Mesothelial cell of epicardium (in vitro differentiated cells): ENCODE data around the gene EYS. TPM values are rescaled to one million over a fixed set of nuclear protein-coding genes. Genes with fewer than 3 reads are reported as not detected.
"Not testable (repeated sequence)": the region's sequence is repeated elsewhere in the genome, so short reads cannot be mapped to it uniquely, and the experiment has no call there.

Experiments used
- DNase-seq, 2 experiments: peaks; one replicate each; pipeline ENCODE4 v3.0.0; 2021; ENCODE audit warnings: low spot score in 2 of 2; ENCODE audit not compliant: unreplicated experiment in 2 of 2
- H3K27ac Mint-ChIP-seq: 2 replicates; pipeline ENCODE4 v1.8.0; 2021; ENCODE audit warnings: mixed read lengths
- H3K27me3 Mint-ChIP-seq: 2 replicates; pipeline ENCODE4 v1.8.0; 2021; ENCODE audit warnings: low read depth, mixed read lengths
- H3K36me3 Mint-ChIP-seq: 2 replicates; pipeline ENCODE4 v1.8.0; 2021; ENCODE audit warnings: mixed read lengths
- H3K4me1 Mint-ChIP-seq: 2 replicates; pipeline ENCODE4 v1.8.0; 2021; ENCODE audit warnings: mixed read lengths
- H3K4me3 Mint-ChIP-seq: 2 replicates; pipeline ENCODE4 v1.8.0; 2021; ENCODE audit warnings: mild to moderate bottlenecking, moderate library complexity, mixed read lengths
- H3K9me3 Mint-ChIP-seq: 2 replicates; pipeline ENCODE4 v1.8.0; 2021; ENCODE audit warnings: mixed read lengths
- total RNA-seq: library from RNA; stranded (reverse); gene quantifications from 3 replicates; pipeline ENCODE4 v1.2.1, GENCODE V29; 2021
- TF ChIP-seq, protein P1 (sequence below): fragments of 200-600 bp; sonication (generic); IDR thresholded peaks from one replicate; pipeline ENCODE4 v1.5.0; 2021; ENCODE audit warnings: antibody characterized with exemption; ENCODE audit not compliant: unreplicated experiment

Gene EYS
- total RNA-seq, 1 donor from 2014 or later: 0.69 TPM

DNA sequence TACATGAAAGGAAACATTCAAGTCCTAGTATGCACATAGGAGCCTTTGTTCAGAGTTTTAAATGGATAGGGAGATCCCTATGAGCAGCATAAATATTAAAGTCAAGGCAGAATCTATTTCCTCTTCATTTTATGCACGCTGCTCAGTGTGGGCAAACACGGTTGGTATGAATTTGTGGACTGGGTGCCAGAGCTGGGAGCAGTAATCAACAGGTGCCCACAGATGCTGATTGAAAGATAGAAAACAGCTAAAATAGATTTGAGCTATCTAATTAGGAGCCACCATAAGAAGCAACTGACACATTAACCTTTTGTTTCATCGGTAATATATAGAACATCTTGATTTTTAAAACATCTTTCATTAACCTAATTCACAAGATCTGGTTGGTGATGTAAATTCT lies 175.5 kb downstream of the EYS start:
- H3K36me3 Mint-ChIP-seq: no peaks in the 10 kb centered on the region
- H3K4me3 Mint-ChIP-seq: no peak overlapping the region
- H3K27ac Mint-ChIP-seq: no peak overlapping the region
- DNase-seq: no peak
- H3K27me3 Mint-ChIP-seq: no peaks in the 10 kb centered on the region
- TF ChIP-seq, protein P1, sequence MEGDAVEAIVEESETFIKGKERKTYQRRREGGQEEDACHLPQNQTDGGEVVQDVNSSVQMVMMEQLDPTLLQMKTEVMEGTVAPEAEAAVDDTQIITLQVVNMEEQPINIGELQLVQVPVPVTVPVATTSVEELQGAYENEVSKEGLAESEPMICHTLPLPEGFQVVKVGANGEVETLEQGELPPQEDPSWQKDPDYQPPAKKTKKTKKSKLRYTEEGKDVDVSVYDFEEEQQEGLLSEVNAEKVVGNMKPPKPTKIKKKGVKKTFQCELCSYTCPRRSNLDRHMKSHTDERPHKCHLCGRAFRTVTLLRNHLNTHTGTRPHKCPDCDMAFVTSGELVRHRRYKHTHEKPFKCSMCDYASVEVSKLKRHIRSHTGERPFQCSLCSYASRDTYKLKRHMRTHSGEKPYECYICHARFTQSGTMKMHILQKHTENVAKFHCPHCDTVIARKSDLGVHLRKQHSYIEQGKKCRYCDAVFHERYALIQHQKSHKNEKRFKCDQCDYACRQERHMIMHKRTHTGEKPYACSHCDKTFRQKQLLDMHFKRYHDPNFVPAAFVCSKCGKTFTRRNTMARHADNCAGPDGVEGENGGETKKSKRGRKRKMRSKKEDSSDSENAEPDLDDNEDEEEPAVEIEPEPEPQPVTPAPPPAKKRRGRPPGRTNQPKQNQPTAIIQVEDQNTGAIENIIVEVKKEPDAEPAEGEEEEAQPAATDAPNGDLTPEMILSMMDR: no peak
- H3K4me1 Mint-ChIP-seq: no peaks in the 10 kb centered on the region
- peaks cover 2% of the 10 kb centered on the region for H3K9me3 Mint-ChIP-seq

- Mint-ChIP-seq H3K36me3 (no peaks in the 10 kb centered on the region), H3K4me3 (no peak overlapping the region), H3K27me3 (no peaks in the 10 kb centered on the region), H3K27ac (no peak overlapping the region), H3K9me3 (peaks cover 20% of the 10 kb centered on the region), H3K4me1 (no peaks in the 10 kb centered on the region)
- no peak for DNase-seq
- TF ChIP-seq, protein P1: no peak
Measured at GRCh38 chr6:65524232-65524631, 182.8 kb downstream of the EYS start.

DNA sequence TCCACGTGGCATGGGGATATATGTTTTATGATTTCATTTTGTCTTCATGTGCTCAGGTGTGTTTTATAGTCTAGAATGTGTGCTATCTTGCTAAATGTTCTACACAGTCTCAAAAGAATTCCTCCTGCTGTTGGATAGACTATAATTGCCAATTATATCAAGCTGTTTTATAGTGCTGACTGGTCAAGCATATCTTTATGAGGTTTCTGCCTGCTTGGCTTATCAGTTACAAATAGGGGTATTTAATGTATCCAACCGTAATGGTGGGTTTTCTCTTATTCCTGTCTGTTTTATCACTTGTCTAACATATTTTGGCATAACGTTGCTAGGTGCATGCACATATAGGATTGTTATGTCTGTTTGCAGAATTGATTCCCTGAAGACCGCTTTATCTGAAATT lies 201.3 kb downstream of the EYS start:
- TF ChIP-seq, protein P1: no peak
- no peak for DNase-seq
- Mint-ChIP-seq H3K9me3 (peaks cover 15% of the 10 kb centered on the region), H3K36me3 (no peaks in the 10 kb centered on the region), H3K4me1 (peaks cover 5% of the 10 kb centered on the region), H3K4me3 (no peak overlapping the region), H3K27ac (no peak overlapping the region), H3K27me3 (no peaks in the 10 kb centered on the region)

- TF ChIP-seq, protein P1: no peak
- no peak overlapping the region for H3K27ac Mint-ChIP-seq
- no peaks in the 10 kb centered on the region for H3K27me3 Mint-ChIP-seq
- H3K4me1 Mint-ChIP-seq: peaks cover 7% of the 10 kb centered on the region
- H3K9me3 Mint-ChIP-seq: peaks cover 7% of the 10 kb centered on the region
- no peaks in the 10 kb centered on the region for H3K36me3 Mint-ChIP-seq
- no peak overlapping the region for H3K4me3 Mint-ChIP-seq
- no peak for DNase-seq
Measured at GRCh38 chr6:65501045-65501444, 206.0 kb downstream of the EYS start.

GRCh38 chr6:65483652-65484051 lies 223.4 kb downstream of the EYS start:
- not testable (repeated sequence) for H3K27ac Mint-ChIP-seq, H3K36me3 Mint-ChIP-seq, H3K4me1 Mint-ChIP-seq

DNA sequence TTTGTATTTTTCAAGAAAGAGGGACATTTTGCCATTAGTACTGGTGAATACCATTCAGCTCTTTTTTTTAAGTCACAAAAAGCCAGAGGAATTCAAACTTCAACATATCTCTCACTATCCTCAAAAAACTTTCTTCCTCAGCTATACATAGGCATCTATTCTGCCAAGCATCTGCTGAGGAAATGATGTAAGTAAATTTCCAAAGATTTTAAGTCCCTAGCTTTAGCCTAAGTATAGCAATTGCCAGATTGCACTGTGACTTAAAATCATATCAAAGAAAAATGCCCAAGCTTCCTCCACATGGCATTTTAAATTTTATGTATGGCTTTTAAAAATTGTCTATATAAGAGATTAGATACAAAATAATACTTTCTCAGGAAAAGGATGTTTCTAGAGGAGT lies 237.4 kb downstream of the EYS start:
- DNase-seq: no peak
- TF ChIP-seq, protein P1: no peak
- Mint-ChIP-seq H3K4me3 (no peak overlapping the region), H3K27me3 (no peaks in the 10 kb centered on the region), H3K9me3 (no peaks in the 10 kb centered on the region), H3K27ac (no peak overlapping the region), H3K36me3 (no peaks in the 10 kb centered on the region), H3K4me1 (peaks cover 4% of the 10 kb centered on the region)

More at GRCh38 chr6:65483652-65484051, 223.4 kb downstream of the EYS start:
- not testable (repeated sequence) for DNase-seq, H3K27me3 Mint-ChIP-seq, H3K4me3 Mint-ChIP-seq
- H3K9me3 Mint-ChIP-seq: peaks cover 18% of the 10 kb centered on the region
